HG03457 (cell line): ENCODE measurements around the gene PPFIBP1.
"Not testable (repeated sequence)": the region's sequence is repeated elsewhere in the genome, so short reads cannot be mapped to it uniquely, and the experiment has no call there.

Experiments
- ATAC-seq: cut with Tn5 transposase; IDR thresholded peaks from one replicate; pipeline ENCODE4 v1.9.1; 2021; ENCODE audit warnings: moderate number of reproducible peaks; ENCODE audit not compliant: unreplicated experiment

Gene PPFIBP1

GRCh38 chr12:27561535-27562350 is 37.7 kb downstream of the PPFIBP1 start:
- no peak for ATAC-seq

GRCh38 chr12:27564612-27565213 is 40.7 kb downstream of the PPFIBP1 start:
- no peak for ATAC-seq

- no peak for ATAC-seq
Observed at GRCh38 chr12:27566159-27566558, 42.2 kb downstream of the PPFIBP1 start.

GRCh38 chr12:27566626-27567025 is 42.6 kb downstream of the PPFIBP1 start:
- no peak for ATAC-seq

GRCh38 chr12:27571463-27571862 is 47.5 kb downstream of the PPFIBP1 start:
- no peak for ATAC-seq

GRCh38 chr12:27572486-27573255 is 48.7 kb downstream of the PPFIBP1 start:
- no peak for ATAC-seq

- no peak for ATAC-seq
Observed at GRCh38 chr12:27573972-27574371, 50.0 kb downstream of the PPFIBP1 start.

GRCh38 chr12:27575090-27575761 is 51.2 kb downstream of the PPFIBP1 start:
- no peak for ATAC-seq

- ATAC-seq: no peak
Observed at GRCh38 chr12:27575762-27576118, 51.7 kb downstream of the PPFIBP1 start.

GRCh38 chr12:27576667-27577347 is 52.8 kb downstream of the PPFIBP1 start:
- no peak for ATAC-seq

GRCh38 chr12:27577688-27578087 is 53.7 kb downstream of the PPFIBP1 start:
- no peak for ATAC-seq

GRCh38 chr12:27578689-27579372 is 54.8 kb downstream of the PPFIBP1 start:
- ATAC-seq: no peak

GRCh38 chr12:27580561-27581330 is 56.7 kb downstream of the PPFIBP1 start:
- no peak for ATAC-seq

- not testable (repeated sequence) for ATAC-seq
Observed at GRCh38 chr12:27581331-27581671, 57.3 kb downstream of the PPFIBP1 start.

GRCh38 chr12:27581833-27582232 is 57.8 kb downstream of the PPFIBP1 start:
- ATAC-seq: not testable (repeated sequence)

- not testable (repeated sequence) for ATAC-seq
Observed at GRCh38 chr12:27582445-27582844, 58.4 kb downstream of the PPFIBP1 start.

GRCh38 chr12:27583057-27583797 is 59.2 kb downstream of the PPFIBP1 start:
- no peak for ATAC-seq

GRCh38 chr12:27583981-27584380 is 60.0 kb downstream of the PPFIBP1 start:
- no peak for ATAC-seq
